Measurements from ENCODE around the gene C1orf74.

Gene C1orf74

DNA sequence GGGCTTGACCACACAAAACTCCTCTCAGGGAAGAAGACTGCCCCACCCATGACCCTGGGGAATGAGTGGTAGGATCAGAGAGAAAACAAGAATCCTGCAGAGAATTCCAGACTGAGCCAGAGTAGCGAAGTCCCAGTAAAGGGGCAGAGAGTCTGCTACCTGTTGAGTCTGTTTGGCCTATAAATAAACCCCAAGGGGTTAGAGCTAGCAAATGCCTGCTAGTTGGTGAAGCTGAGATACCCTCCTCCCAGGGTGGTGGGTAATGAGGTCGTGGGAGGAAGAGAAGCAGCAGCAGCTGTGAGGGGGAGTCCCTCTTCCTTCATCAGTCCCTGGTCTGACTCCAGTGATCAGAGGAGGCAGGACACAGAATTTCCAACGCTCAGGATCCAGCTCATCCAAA, 26.0 kb downstream of the C1orf74 start:
- peak overlapping the region; percentile 80 for H3K4me3 ChIP-seq (ENCODE audit: low read depth, low read length)
- TF ChIP-seq MYC (IDR thresholded peaks at IDR 0.05; ENCODE audit: low read depth, low read length) = no peak
- TF ChIP-seq, protein P1, sequence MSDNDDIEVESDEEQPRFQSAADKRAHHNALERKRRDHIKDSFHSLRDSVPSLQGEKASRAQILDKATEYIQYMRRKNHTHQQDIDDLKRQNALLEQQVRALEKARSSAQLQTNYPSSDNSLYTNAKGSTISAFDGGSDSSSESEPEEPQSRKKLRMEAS (IDR thresholded peaks at IDR 0.05; ENCODE audit: low read depth, low read length) = no peak
- no peak for TF ChIP-seq POLR2A (IDR thresholded peaks at IDR 0.05; ENCODE audit: extremely low read depth, insufficient read length)
- TF ChIP-seq, protein P2, sequence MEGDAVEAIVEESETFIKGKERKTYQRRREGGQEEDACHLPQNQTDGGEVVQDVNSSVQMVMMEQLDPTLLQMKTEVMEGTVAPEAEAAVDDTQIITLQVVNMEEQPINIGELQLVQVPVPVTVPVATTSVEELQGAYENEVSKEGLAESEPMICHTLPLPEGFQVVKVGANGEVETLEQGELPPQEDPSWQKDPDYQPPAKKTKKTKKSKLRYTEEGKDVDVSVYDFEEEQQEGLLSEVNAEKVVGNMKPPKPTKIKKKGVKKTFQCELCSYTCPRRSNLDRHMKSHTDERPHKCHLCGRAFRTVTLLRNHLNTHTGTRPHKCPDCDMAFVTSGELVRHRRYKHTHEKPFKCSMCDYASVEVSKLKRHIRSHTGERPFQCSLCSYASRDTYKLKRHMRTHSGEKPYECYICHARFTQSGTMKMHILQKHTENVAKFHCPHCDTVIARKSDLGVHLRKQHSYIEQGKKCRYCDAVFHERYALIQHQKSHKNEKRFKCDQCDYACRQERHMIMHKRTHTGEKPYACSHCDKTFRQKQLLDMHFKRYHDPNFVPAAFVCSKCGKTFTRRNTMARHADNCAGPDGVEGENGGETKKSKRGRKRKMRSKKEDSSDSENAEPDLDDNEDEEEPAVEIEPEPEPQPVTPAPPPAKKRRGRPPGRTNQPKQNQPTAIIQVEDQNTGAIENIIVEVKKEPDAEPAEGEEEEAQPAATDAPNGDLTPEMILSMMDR (IDR thresholded peaks at IDR 0.05; ENCODE audit: low read depth, low read length) = no peak

DNA sequence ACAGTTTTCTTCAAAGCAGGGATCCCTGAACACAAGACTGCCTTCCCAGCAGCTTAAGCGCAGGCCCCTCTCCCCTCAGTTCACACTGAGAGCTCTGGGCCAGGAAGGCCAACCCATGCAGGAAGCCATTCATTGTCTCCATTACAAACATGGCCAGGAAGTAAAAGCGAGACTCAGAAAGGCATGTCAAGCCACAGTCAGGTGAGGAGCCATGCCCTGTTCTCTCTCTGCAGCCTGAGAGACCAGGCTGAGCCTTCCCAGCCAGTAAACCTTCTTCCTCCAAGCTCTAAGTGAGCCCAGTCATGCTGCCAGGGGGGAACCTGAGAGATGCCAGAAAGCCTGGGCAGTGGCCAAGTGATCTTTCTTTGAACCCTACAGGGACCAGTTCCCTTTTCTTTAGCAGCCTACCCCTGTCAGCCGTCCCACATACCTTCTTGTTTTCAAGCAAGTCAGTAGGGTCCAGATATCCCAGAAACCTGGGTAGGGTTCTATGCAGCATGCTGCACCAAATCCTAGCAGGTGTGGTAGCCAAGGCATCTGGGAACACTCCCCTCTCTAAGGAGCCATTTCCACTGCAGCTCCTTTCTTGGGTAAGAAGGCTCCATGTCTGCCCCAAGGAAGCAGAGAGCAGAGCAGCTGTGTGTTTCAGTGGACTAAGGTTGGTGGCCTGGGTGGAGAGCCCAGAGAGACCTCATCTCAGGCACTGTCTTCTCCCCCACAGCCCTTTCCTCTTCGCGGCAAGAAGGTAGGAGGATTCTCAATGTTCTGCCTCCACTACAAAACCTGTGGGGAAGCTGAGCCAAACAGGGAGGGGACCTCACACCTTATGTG, 27.5 kb downstream of the C1orf74 start:
- H3K4me3 ChIP-seq (ENCODE audit: low read depth, low read length) = peak overlapping the region; percentile 80
- TF ChIP-seq, protein P1 (IDR thresholded peaks at IDR 0.05; ENCODE audit: low read depth, low read length) = no peak
- TF ChIP-seq POLR2A (IDR thresholded peaks at IDR 0.05; ENCODE audit: extremely low read depth, insufficient read length) (no peak), MYC (IDR thresholded peaks at IDR 0.05; ENCODE audit: low read depth, low read length) (no peak)
- TF ChIP-seq, protein P2 (IDR thresholded peaks at IDR 0.05; ENCODE audit: low read depth, low read length) = no peak
- DNase-seq (ENCODE audit: low read depth) = peak; percentile 73

More for the DNA sequence above, 26.0 kb downstream of the C1orf74 start:
- DNase-seq (ENCODE audit: low read depth) = peak; percentile 66

DNA sequence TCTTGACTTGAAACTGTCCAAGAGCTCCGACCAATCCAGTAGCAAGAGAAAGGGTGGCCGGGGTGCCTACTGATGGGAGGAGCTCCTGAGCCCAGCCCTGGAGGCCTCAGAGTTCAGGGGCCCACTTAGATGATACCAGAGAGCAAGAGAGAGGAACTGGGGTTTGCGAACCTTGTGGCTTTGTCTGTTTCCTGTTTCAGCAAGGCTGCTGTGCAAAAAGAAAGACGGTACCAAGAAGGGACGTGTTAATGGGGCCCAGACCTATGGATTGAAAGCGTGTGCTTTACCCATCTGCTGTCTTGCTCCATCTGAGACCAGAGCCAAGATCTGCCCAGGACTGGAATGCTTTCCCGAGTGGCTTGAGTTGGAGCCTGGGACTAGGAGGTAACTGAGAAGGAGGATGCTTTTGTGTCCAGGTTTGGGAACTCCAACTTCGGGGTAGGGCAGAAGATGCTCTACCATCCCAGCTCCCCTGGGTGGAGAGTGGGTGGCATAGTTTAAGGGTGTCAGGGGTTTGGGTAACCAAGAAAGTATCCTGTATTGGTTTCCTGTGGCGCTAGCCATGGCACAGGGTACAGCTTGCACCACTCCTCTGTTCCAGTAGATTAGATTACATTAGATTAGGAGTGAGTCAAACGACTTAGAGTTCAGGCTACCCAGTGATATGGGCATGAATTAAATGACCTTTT, 28.3 kb downstream of the C1orf74 start, which contains the start of gene TRAF3IP3:
Gene TRAF3IP3 (plus strand): TSS at position 128 of the 689 bp plus-strand sequence. CDS start 3,987 bp downstream, outside the sequence.
- DNase-seq (ENCODE audit: low read depth) = peak; percentile 95
- TF ChIP-seq, protein P1 (IDR thresholded peaks at IDR 0.05; ENCODE audit: low read depth, low read length) = peak; percentile 9; the same call in 1 of the 2 replicates
- TF ChIP-seq MYC (IDR thresholded peaks at IDR 0.05; ENCODE audit: low read depth, low read length) = peak; percentile 57; the same call in 1 of the 2 replicates
- TF ChIP-seq POLR2A (IDR thresholded peaks at IDR 0.05; ENCODE audit: extremely low read depth, insufficient read length) = peak; percentile 50
- TF ChIP-seq, protein P2 (IDR thresholded peaks at IDR 0.05; ENCODE audit: low read depth, low read length) = no peak
- peak within 1 kb of the TSS; percentile 80 for H3K4me3 ChIP-seq (ENCODE audit: low read depth, low read length)

DNA sequence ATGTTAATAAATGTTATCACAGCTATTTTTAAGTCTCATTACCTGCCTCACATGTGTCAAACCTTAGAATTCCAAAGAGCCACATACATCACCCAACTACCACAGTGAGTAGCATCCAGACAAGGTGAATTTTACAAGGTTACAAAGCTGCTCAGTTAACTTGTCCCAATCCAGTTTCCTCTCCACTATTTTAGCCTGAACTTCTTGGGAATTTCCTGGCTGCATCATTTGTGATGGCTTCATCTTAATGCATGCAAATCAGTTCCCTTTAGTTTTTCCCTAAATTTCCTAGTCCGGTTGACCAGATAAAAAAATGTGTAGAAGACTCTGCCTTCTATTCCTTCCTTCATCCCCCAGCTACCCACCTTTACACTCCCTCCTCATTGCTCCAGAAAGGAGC, 29.1 kb downstream of the C1orf74 start:
- TF ChIP-seq, protein P1 (IDR thresholded peaks at IDR 0.05; ENCODE audit: low read depth, low read length) = no peak
- TF ChIP-seq POLR2A (IDR thresholded peaks at IDR 0.05; ENCODE audit: extremely low read depth, insufficient read length) (no peak), MYC (IDR thresholded peaks at IDR 0.05; ENCODE audit: low read depth, low read length) (no peak)
- TF ChIP-seq, protein P2 (IDR thresholded peaks at IDR 0.05; ENCODE audit: low read depth, low read length) = no peak
- no peak for DNase-seq (ENCODE audit: low read depth)
- no peak overlapping the region for H3K4me3 ChIP-seq (ENCODE audit: low read depth, low read length)

DNA sequence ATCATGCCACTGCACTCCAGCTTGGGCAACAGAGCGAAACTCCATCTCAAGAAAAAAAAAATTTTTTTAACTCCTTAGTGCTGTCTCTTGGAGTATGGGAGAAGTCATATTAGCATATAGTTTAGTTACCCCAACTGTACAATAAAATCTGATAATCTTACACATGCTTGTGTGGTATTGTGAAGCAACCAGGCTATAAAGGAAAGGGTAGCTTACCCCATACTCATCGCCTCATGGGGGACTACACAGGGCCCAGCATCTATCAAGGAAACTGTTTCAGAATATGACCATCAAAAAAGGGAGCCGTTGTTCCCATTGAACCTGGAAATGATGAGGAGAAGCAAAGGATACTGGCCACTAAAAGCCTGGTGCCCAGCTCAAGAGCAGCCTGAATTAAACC, 31.5 kb downstream of the C1orf74 start:
- no peak overlapping the region for H3K4me3 ChIP-seq (ENCODE audit: low read depth, low read length)
- no peak for TF ChIP-seq POLR2A (IDR thresholded peaks at IDR 0.05; ENCODE audit: extremely low read depth, insufficient read length)
- TF ChIP-seq, protein P2 (IDR thresholded peaks at IDR 0.05; ENCODE audit: low read depth, low read length) = no peak
- TF ChIP-seq, protein P1 (IDR thresholded peaks at IDR 0.05; ENCODE audit: low read depth, low read length) = no peak
- TF ChIP-seq MYC (IDR thresholded peaks at IDR 0.05; ENCODE audit: low read depth, low read length) = no peak
- DNase-seq (ENCODE audit: low read depth) = no peak
